Fibroblast of skin of left biceps (primary cell): ENCODE results near the gene PKNOX2.

Experiments used
- DNase-seq, 2 experiments: peaks; one replicate each; pipeline ENCODE4 v3.0.0-alpha.2; 2013; ENCODE audit warnings: low read depth in 2 of 2

The PKNOX2 gene

DNA sequence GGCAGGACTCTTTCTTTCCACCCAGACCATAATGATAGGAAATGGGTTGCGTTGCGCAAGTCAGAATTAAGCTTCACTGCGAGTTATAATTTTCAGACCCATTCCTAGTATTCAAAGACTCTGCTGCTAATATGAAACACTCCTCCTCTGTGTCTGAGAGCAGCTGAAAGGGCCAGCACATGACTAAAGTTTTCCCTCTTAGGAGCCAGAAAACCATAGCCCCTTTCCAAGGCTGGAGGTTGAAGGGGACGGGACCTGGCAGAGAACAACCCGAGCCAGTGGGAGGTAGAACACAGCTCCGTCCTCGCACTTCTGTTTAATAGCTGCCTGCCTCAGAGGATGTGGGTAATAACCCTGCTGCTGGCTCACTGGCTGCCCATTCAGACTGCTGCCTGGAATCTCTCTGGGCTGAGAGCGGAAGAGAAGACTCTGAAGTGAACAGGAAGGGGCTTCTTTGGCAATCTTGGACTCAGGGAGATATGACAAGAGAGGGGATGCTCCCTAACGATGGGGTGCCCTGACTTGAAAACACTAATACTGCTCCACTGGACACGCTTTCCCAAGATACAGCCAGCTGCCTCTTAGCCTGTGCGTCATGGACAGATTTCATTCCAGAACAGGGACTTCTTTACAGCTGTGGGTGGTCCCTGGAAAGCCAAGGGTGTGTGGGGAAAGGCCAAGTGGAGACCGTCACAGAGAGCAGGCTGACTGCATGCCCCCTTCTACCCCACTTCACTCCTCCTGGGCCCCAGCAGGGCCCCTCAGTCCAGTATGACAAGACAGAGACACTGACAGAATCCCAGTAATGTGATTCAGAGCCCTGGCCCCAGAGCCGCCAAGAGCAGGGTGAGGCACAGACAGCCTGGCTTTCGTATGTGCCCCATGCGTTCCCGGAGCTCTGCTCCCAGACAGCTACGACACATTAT, 174.6 kb downstream of the PKNOX2 start:
- peak in 1 of 2 experiments; percentile 13 for DNase-seq

DNA sequence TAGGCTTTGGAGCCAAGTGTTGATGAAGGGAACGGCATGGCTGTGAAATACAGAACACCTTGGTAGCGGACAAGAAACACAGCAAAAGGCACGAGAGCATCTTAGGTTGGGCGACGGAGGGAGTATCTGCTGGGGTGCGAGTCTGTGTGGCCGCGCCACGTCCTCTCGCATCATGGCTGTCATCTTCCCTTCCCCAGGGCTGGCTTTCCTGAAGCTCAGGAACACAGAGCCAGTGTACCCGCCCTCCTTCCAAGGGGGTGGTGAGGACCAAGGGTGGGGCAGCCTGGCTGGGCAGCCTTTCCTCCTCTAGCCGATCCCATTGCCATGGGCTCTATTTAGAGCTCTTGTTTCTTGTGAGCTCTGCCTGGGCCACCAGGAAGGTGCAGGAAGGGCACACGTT, 177.1 kb downstream of the PKNOX2 start:
- DNase-seq, result no peak

DNA sequence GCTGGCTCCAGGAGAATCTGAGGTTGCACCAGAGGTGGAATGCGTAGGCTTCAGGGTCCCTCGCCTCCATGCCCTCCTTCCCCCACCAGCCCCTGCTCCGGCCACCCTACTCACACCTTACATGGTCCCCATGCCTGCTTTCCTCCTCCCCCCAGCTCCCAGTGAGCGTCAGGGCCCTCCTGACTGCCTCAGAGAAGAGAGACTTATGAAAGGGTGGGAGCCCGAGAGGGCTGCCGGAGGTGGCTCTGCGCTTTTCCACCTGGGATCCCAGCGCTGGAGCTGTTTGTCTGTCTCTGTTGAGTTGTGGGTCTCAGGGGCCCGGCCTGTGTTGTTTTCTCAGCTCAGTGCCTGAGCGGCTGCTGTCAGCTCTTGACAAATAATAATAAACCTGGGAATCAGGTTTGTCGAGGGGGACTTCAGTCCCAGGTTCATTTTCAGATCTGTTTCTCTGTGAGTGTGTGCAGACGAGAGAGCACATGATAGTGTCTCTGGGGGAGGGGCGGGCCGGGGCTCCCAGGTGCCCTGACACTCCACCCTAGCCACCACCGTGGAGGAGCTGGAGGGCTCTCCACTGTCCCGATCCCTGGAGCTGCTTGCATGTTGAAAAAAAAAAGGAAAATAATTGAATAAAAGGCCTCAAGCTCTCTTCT, 177.9 kb downstream of the PKNOX2 start:
- DNase-seq, result no peak

DNA sequence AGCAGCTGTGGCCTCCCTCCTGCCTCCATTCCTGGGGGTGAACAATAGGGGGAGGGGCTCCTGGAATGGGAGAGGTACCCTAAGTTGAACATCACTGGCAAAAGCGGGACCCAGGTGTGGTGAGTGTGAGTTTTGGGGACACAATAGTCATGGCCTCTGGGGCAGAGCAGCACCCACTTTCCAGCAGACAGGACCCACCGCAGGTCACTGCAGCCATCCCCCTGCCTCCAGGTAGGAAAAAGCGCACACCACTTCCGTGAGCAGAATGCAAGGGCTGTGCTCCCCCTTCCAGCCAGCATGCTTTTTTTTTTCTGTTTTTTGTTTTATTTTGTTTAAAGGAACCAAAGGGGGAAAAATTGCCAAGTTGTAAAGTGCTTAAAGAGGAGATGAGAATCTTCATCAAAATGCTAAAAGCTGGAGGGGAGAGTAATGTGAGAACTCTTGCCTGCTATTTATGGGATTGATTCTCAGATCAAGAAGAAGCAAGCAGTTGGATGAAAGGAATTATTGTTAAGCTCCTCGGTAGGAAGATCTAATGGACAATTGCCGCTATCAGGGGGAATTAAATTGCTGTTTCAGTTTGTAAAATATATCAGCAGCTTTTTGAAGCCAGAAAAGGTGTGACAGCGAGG, 178.7 kb downstream of the PKNOX2 start:
- no peak for DNase-seq

DNA sequence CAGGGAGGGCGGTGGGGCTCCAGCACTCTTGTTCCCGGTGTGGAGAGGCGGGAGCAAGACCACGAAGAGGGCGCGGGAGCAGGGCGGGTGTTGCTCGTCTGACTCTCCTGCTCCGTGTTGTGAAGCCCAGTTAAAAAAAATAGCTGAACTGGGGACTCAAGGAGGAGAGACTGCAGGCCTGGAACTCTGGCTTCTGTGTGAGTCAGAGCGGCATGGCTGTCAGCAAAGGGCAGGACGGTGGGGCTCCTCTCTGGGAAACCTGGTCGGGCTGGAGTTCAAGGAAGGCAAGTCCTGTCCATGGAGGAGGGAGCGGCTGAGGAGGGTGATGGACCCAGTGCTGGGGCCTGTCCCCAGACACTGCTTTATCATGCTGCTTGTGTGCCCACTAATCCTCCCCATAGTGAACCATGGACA, 179.2 kb downstream of the PKNOX2 start:
- no peak for DNase-seq

DNA sequence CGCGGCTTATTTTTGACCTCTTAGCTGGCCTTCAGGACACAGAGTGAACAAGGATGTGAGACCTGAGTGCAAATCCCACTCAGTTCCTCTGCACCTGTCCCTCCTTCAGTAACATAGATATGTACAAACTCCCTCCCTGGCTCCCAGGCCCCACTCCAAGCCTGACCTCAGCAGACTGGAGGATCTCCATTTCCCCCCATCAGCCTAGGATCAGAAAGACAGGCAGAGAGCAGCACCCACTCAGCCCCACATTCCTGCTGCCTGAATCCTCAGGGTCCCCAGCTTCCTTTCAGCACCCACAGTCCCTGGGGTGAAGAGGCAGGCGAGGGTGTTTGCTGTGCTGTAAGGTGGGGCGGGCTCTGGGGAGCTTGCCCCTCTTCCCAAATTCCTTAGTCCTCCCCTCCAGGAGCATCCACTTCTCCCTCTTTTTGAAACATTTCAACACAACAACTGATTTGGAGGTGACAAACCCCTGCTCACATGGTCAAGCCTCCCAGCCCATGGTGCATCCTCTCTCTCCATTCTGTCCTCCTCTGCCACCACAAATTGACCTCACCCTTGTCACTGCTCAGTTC, 180.4 kb downstream of the PKNOX2 start:
- DNase-seq, result no peak

DNA sequence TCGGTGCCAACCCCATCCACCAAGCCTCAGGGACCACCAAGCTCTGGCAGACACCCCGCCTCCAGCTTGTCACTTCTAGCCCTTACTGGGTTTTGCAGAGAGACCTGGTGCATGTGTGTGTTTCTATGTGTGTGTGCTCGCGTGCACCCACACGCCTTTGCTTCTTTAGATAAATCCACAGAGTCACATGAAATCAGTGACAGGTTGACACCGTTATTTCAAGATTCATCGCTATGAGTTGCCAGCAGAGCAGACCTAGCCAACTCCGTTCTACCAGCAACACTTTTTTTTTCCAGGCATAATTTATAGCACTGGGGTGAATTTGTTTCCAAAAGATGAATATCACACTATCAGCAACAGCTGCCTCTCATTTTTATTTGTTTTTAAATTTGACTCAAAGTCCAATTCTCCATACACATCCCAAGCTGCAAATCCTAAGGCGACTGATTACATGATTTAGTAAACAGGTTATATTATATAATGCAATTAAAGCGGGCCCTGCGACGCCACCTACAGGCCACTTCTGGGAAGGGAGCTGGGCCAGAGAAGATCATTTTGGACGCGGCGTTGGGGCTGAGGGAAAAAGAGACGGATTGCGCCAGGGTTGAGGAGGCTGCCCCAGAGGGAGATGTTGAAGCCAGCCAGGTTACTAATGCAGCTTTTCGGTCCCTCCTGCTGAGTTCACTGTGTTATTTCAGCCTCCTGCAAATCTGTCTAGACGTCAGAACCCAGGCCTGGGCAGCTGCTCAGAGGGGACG, 181.0 kb downstream of the PKNOX2 start:
- DNase-seq, result peak; percentile 27 to 42

DNA sequence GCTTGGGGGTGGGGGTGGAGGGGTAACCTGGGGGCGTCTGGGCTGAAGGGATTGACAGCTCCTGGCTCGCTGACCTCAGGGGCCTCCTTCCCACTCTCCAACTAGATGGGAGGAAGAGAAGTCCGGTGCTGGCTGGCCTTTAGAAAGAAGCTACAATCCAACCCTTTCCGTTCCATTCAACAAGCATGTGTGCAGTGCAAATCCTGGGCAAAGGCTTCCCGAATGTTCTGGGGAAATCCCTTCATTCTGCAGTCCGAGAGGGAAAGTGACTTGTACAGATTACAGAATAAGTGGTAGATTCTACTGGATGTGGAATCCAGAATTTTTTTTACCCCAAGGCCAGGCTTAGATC, 181.6 kb downstream of the PKNOX2 start:
- no peak for DNase-seq

DNA sequence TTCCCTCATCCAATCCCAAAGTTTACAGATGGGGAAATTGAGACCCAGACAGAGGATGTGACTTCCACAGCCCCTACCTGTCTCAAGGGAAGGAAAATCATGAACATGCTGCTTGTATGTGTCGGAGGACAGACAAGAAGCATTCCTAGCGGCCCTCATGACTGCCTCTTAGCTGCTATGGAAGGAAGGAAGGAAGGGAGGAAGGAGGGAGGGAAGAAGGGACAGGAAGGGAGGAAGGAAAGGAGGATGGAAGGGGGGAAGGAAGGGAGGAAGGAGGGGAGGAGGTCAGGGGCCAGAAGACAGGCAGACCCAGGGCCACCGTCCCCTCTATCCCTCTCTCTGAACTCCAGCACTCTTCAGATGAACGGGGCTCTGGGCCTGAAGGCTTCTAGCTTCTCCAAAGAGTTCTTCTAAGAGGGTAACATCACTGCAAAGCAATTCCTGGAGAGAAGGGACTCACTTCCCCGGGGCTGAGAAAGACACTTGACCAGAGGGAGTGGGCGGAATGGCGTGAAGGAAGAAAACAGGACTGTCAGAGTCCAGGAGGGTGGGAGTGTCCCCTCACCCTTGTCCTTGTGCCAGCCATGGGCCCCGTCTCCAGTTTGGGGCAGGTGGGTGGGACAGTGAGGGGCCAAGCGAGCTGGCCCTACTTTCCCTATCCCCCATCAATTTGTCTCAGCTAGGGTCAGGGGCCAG, 182.2 kb downstream of the PKNOX2 start:
- no peak for DNase-seq

DNA sequence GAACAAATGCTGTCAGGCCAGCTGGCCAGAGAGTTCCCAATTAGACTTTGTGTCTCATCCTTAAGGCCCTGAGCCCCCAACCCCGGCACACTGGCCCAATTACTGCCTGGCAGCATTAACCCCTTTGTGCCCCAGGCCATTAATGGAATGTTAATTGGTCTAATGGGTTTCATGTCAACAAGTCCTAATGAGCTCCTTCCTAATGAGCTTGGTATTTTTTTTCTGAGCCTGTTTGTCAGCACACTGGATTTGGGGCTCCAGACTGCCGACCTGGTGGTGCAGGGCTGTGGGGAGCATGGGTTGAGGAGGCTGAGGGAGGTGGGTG, 182.7 kb downstream of the PKNOX2 start:
- DNase-seq, result no peak

DNA sequence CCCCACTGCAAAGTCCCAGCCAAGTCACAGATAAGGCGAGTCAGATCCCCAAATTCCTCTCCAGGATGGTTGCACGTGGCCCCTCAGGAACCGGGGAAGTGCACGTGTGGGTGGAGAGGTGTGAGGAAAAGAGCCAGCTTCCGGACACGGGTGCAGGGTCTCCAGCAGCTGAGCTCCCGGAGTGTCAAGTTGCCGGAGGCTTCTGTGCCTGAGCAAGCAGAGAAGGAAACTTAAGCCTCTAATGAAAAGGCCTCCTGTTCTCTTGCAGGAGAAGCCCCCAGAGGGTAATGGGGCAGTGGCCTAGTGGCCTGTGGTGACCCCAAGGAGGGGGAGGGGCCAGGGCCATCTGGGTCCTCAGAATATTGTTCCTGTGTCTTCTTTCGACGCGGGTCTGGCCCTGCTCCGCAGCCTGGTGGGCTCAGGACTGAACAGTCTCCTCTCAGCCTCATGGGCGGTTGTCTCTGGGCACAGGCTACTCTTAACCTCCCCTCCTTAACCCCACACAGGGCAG, 183.6 kb downstream of the PKNOX2 start:
- DNase-seq, result no peak

DNA sequence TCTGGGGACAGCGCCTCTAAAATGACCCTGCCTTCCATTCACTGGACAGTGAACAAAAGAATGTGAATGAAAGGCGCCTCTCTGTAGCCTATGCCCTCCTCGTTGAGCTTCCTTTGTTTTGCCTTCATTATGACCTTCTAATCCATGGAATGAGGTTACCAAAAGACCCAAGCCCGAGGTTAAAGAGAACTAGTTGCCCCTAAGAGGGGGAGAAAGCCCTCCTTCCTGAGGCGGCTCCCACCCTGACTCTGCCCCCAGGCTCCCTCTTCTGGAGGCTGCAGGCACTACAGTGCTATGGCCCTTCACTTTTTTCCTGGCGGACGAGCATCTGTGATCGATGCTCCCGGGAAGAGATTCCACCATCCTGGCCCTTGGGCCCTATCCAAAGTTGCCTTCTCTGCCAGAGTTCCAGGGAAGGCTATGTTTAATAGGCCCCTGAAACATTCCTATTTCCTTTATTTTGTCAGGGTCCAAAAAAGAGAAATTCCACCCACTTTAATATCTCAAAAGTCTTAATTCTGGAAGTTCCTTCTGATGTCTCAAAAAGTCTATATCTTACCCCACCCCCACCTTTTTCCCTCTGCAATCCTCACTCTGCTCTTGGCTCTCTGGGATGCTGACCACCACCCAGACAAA, 184.2 kb downstream of the PKNOX2 start:
- no peak for DNase-seq

DNA sequence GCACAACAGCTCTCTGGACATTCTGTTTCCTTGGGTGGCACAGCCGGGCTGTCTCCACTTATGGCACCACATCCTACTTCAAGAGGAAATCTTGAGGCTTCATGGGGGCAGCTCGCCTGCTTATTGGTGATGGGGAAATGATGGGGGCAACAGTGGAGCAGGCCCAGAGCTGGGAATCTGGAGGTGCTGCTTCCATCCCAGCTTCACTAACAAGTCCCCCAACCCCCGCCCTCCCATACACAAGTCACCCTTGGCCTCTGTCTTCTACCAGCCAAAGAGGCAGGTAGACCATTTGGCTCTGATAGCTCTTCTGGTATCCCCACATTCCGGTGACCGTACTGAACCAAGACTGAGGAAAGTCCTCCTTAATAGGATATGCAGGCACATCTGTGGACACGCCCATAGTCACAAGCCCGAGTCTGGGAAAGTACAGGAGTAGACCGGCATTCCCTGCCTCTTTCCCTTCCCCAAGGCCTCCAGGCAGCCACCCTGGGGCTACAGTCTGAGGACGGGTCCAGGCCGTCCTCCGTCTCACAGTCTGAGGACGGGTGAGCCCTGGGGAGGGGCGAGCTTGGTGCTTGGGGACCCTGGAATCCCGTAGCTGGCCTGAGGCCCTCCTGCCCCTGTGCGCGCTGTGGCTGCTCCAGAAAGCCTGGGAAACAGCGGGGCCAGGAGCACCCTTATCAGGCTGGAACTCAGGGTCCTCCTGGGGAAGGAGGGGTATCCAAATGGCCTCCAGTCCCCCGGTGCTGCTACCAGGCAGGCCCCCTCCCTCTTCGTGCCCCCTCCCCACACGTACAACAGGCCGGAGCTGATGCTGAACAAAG, 185.9 kb downstream of the PKNOX2 start:
- no peak for DNase-seq

DNA sequence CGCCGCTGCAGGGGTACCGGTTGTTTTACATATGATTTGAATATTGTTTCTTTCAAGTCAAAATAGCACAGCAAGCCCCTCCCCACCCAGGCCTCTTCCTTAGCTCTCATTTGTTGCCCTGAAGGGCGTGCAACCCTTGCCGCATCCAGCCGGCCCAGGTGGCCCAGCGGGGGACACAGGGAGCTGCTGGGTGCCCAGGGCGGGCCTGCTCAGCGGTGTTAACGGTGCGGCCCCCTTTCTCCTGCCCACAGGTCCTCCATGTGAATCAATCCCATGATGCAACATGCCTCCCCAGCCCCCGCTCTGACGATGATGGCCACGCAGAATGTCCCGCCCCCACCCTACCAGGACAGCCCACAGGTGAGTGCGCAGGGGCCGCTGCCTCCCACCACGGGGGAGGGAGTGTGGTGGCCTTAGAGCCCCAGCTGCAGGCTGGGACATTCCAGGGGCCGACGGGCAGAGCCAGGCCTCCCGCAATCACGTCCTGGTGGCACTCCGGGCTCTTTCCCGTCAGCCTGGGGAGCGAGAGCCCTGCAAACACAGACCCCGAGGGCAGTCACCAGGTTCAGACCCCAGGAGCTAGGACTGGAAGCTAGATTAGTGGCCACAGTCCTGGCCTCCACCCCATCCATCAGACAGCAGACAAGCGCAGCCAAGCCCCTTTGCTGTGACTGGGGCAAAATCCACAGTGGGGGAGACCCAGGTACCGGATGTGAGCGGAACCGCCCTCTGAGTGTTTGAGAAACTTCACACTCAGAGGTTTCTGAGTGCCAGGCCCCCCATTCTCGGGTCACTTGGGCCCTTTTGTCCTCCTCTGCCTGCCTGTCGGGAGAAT, 186.7 kb downstream of the PKNOX2 start:
- no peak for DNase-seq

DNA sequence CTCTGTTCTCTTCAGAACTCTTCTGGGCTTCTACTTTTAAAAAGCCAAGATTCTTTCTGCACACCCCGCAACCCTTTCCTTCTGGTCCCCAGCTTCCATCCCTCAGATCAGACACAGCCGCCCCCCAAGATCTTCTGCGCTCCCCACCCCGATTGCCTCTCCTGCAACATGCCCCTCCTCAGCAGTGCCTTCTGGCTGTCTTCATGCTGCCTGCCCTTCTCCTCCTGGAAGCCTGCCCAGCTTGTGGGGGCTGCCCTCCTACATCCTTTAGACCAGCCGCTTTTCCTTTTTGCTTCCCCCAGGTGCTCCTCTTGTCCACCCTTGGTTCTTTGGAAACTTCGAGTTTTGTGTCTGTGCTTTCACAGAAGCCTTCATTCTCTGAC, 187.3 kb downstream of the PKNOX2 start:
- DNase-seq, result no peak

DNA sequence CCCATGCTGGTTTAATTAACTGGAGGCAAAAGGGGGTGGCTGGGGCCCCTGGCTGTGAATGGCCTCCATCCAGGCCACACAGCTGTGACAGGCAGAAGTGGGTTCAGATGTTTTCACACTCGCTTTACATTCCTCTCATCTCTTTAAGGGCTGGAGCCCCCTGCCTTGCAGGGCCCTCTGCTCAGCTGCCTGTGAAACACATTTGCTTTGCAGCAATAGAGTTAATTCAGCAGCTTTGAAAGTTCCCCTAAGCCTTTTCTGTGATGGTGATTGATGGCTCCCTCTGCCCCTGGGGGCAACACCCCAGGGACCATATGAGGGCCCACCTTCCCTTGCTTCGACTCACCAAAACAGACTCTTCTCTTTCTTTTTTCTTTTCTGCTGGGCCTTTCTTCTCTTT, 192.2 kb downstream of the PKNOX2 start:
- no peak for DNase-seq

DNA sequence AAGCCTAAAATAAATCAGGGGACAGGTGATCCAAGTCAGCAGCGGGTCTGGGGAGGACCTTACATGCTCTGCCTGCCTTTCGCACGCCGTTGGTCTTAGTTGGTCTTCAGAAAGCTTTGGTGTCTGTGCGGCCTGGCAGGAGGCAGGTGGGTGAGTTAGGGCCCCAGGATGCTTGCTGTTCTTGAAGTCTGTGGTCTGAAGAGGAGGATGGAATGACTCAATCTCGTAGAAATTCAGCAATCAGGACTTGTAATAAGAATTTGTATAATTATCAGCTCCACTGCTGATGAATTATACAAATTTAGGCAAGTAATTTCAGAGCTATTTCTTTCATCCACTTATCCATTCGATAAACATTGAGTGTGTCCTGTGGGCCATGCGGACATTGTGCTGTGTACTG, 193.0 kb downstream of the PKNOX2 start:
- DNase-seq, result no peak

DNA sequence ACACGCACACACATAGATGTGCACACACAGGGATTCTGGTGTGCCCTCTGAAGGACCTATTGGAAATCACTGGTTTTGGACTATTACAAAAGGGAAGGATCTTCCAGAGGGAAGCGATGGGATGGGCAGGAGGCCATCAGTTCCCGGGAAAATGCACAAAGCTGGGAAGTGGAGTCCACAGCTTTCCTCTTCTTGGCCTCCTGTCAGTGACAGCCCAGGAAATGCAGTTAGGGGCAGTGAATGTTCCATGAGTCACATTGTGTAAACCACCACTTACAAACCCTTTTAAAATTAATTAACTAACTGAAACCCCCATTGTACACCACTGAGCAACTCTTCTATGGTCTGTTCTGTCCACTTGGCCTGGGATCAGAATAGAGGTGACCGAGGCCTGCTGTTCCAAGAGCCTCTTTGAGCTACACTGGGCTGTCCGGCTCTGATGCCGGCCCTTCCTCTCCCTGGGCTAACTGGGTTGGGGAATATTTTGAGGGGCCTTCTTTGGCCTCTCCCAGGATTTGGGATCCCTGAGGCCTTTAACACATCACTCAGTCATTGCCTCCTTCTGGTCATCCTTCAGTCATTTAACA, 193.8 kb downstream of the PKNOX2 start:
- no peak for DNase-seq
